Peyer's patch (tissue), 4 donors: ENCODE results near the gene ALPI. TPM values are rescaled to one million over a fixed set of nuclear protein-coding genes. Genes with fewer than 3 reads are reported as not detected.
"Not testable (repeated sequence)": the region's sequence is repeated elsewhere in the genome, so short reads cannot be mapped to it uniquely, and the experiment has no call there.

Experiments used
- DNase-seq, 3 donors: peaks; one replicate each; pipeline ENCODE4 v3.0.0-alpha.2; 2017 to 2019
- H3K27ac ChIP-seq, 4 donors: fragments of 200-600 bp; sonication (generic); one replicate each; pipeline ENCODE4 v1.5.1; 2016 to 2019
- H3K27me3 ChIP-seq, 2 donors: fragments of 200-600 bp; sonication (generic); one replicate each; pipeline ENCODE4 v1.5.1; 2019
- H3K36me3 ChIP-seq, 3 donors: fragments of 200-600 bp; sonication (generic); one replicate each; pipeline ENCODE4 v1.5.1; 2016 to 2019
- H3K4me1 ChIP-seq, 4 donors: fragments of 200-600 bp; sonication (generic); one replicate each; pipeline ENCODE4 v1.5.1; 2016 to 2019
- H3K4me3 ChIP-seq, 4 donors: fragments of 200-600 bp; sonication (generic); 1 replicate in 3 of 4; 2 replicates in 1 of 4; pipeline ENCODE4 v1.5.1; 2016 to 2019; ENCODE audit warnings: mild to moderate bottlenecking in 1 of 4
- H3K9me3 ChIP-seq, 4 donors: fragments of 200-600 bp; sonication (generic); one replicate each; pipeline ENCODE4 v1.5.1; 2016 to 2019; ENCODE audit warnings: mild to moderate bottlenecking in 1 of 4
- CTCF ChIP-seq, 6 experiments: fragments of 450-650 bp in 4 of 6; fragments of 200-600 bp in 2 of 6; sonication (generic) in 1 of 6; IDR thresholded peaks; one replicate each; pipeline ENCODE4 v1.5.1; 2017 to 2019; ENCODE audit warnings: antibody characterized with exemption in 6 of 6, mild to moderate bottlenecking in 3 of 6, moderate library complexity in 1 of 6
- POLR2A ChIP-seq, 2 donors: fragments of 450-650 bp; IDR thresholded peaks; one replicate each; pipeline ENCODE4 v1.5.1; 2017; ENCODE audit warnings: antibody characterized with exemption in 2 of 2, mild to moderate bottlenecking in 2 of 2, moderate library complexity in 2 of 2
- total RNA-seq, 4 donors: library from RNA; depleted of rRNA; stranded (reverse); fragments of >200 nt; gene quantifications; one replicate each; pipeline ENCODE4 v1.1.0, GENCODE V29; 2016

The ALPI gene
- total RNA-seq, 4 donors from 2014 or later: 22.3 to 473 (median 350) TPM

DNA sequence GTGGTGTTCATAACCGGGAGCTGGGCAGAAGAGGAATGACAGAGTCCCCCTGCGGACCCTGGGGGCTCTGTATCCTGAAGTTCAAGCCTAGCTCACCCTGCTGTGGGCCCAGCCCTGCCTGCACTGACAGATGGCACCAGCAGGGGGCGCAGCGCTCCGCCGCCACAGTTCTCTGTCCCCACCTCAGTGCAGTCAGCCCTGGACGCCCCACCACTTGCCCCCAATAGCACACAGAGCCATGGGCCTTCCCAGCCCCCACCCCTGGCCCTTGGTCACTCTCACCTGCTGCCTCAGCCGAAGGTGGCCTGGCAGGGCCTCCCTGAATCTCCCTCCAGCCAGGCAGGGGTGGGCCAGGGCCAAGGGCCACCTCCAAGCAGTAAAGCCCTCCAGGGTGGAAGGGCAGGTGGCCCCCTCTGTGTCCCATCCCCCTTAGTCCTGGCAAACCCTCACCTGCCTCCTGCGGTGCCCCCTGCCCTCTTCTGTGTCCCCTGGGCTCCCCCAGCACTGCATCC lies 9.6 kb upstream of the ALPI start:
- DNase-seq: peak in 1 of 3 donors; percentile 54
- peak in 4 of 6 experiments; percentile 5 to 66 (median 46) for TF ChIP-seq CTCF (IDR thresholded peaks at IDR 0.05)
- not testable (repeated sequence) for H3K4me1 ChIP-seq, H3K36me3 ChIP-seq, H3K9me3 ChIP-seq, H3K27me3 ChIP-seq, H3K4me3 ChIP-seq
- H3K27ac ChIP-seq: peak overlapping the region in 1 of 4 donors; percentile 94

DNA sequence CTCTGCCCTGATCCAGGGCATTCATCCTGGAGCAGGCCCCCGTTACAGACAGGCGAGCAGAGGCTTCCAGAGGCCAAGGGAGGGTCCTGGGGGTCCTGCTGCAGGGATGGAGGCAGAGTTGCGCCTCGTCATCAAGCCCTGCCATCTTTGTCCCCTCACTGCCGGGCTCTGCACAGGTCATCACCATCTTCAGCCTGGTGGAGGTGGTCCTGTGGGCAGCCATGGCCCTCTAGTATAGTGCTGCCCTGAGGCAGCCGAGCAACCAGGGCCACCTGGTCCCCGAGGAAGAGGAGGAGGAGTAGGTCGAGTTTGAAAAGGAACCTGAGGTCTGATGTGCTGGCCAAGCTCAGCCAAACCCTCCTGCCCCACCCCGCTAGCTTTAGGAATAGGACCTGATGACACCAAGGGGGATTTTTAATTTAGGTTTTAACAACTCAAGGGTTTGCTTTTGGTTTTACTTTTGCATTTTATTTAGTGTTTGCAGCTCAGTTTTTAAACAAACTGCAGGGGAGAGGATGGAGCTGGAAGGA lies 8.8 kb upstream of the ALPI start:
- TF ChIP-seq CTCF (IDR thresholded peaks at IDR 0.05) (no peak), POLR2A (IDR thresholded peaks at IDR 0.05) (no peak)
- no peaks in the 10 kb centered on the region for H3K36me3 ChIP-seq
- no peaks in the 10 kb centered on the region for H3K9me3 ChIP-seq
- DNase-seq: peak in 1 of 3 donors; percentile 47
- peaks cover 0 to 9% (median 4%) of the 10 kb centered on the region in 4 donors for H3K4me1 ChIP-seq
- no peak overlapping the region for H3K4me3 ChIP-seq
- H3K27me3 ChIP-seq: no peaks in the 10 kb centered on the region
- H3K27ac ChIP-seq: peak overlapping the region in 3 of 4 donors; percentile 36 to 94 (median 84)

GRCh38 chr2:232447638-232448303 lies 8.2 kb upstream of the ALPI start:
- H3K27me3 ChIP-seq: no peaks in the 10 kb centered on the region
- H3K4me3 ChIP-seq: no peak overlapping the region
- peaks cover 0 to 9% (median 4%) of the 10 kb centered on the region in 4 donors for H3K4me1 ChIP-seq
- no peaks in the 10 kb centered on the region for H3K9me3 ChIP-seq
- H3K36me3 ChIP-seq: no peaks in the 10 kb centered on the region
- TF ChIP-seq CTCF (IDR thresholded peaks at IDR 0.05) (no peak), POLR2A (IDR thresholded peaks at IDR 0.05) (peak; percentile 62 to 78)
- peak in 2 of 3 donors; percentile 88 for DNase-seq
- peak overlapping the region in 3 of 4 donors; percentile 71 to 94 (median 84) for H3K27ac ChIP-seq

DNA sequence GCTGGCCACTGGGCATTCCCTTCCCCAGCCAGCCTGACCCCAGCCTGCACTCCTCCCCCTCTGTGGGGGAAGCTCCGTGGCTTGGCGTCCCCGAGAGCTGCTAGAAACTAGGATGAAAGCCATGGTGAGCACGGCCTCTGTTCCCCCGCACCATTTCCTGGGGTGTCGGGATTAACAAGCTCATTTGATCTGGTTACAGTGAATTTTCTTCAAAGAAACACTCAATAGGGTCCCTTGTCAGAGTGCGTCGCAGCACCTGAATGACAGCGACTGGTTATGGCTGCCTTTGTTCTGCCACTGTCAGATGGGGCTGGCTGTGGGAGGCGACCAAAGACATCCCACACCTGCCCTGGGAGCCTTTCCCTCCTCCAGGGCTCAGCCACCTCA lies 7.7 kb upstream of the ALPI start:
- Histone ChIP-seq H3K27ac (peak overlapping the region in 3 of 4 donors; percentile 71 to 94 (median 84)), H3K27me3 (no peaks in the 10 kb centered on the region), H3K36me3 (no peaks in the 10 kb centered on the region), H3K4me3 (no peak overlapping the region), H3K4me1 (peaks cover 0 to 9% (median 4%) of the 10 kb centered on the region in 4 donors), H3K9me3 (no peaks in the 10 kb centered on the region)
- TF ChIP-seq POLR2A (IDR thresholded peaks at IDR 0.05) (no peak), CTCF (IDR thresholded peaks at IDR 0.05) (no peak)
- DNase-seq: no peak

GRCh38 chr2:232449964-232450363 lies 6.0 kb upstream of the ALPI start:
- no peaks in the 10 kb centered on the region for H3K36me3 ChIP-seq
- H3K4me3 ChIP-seq: no peak overlapping the region
- no peak overlapping the region for H3K27ac ChIP-seq
- TF ChIP-seq CTCF (IDR thresholded peaks at IDR 0.05) (no peak), POLR2A (IDR thresholded peaks at IDR 0.05) (no peak)
- DNase-seq: no peak
- no peaks in the 10 kb centered on the region for H3K27me3 ChIP-seq
- H3K9me3 ChIP-seq: no peaks in the 10 kb centered on the region
- H3K4me1 ChIP-seq: peaks cover 0 to 9% (median 4%) of the 10 kb centered on the region in 4 donors

GRCh38 chr2:232451645-232452044 lies 4.3 kb upstream of the ALPI start:
- not testable (repeated sequence) for H3K4me3 ChIP-seq, H3K4me1 ChIP-seq, H3K36me3 ChIP-seq, H3K27ac ChIP-seq, DNase-seq, H3K27me3 ChIP-seq, H3K9me3 ChIP-seq
